ENCODE measurements around the gene VCAN. TPM values are rescaled to one million over a fixed set of nuclear protein-coding genes. Genes with fewer than 3 reads are reported as not detected.

Gene VCAN
- total and polyA plus RNA-seq, 2 donors (not counting 1 experiment from before 2014, with no cell fraction given), result 2.0 TPM; not detected in 1

GRCh38 chr5:83589786-83590185 is 118.2 kb downstream of the VCAN start:
- Histone ChIP-seq H2AFZ (ENCODE audit: insufficient read depth, low read depth, low read length, poor library complexity, severe bottlenecking) (no peak overlapping the region), H3K9ac (ENCODE audit: low read length) (no peak overlapping the region), H3K27me3 (replicated peaks in 1 of 4; ENCODE audit: control extremely low read depth in 1 of 4, control insufficient read depth in 3 of 4, insufficient read depth in 4 of 4, low read length in 3 of 4) (no peaks in the 10 kb centered on the region), H4K20me1 (ENCODE audit: control insufficient read depth, insufficient read depth, low read length, poor library complexity, severe bottlenecking) (no peaks in the 10 kb centered on the region), H3K4me2 (replicated peaks; ENCODE audit: low read depth, low read length, poor library complexity, severe bottlenecking) (no peak overlapping the region), H3K27ac (ENCODE audit: low read length in 2 of 2) (no peak overlapping the region), H3K9me3 (ENCODE audit: control extremely low read depth in 1 of 3, control insufficient read depth in 2 of 3, insufficient read depth in 1 of 3, low read length in 2 of 3) (no peaks in the 10 kb centered on the region), H3K4me1 (ENCODE audit: control insufficient read depth in 2 of 2, insufficient read depth in 2 of 2, low read length in 2 of 2) (no peaks in the 10 kb centered on the region), H3K36me3 (replicated peaks in 1 of 2; ENCODE audit: control extremely low read depth in 1 of 2, control insufficient read depth in 1 of 2, extremely low read depth in 1 of 2, insufficient read depth in 2 of 2, low read length in 1 of 2) (no peaks in the 10 kb centered on the region), H3K79me2 (ENCODE audit: control insufficient read depth, insufficient read depth, low read length) (no peaks in the 10 kb centered on the region), H3K4me3 (ENCODE audit: control extremely low read depth in 1 of 5, extremely low read depth in 1 of 5, insufficient read depth in 1 of 5, low read depth in 2 of 5, low read length in 4 of 5) (no peak overlapping the region)
- intact Hi-C loops (cut with micrococcal nuclease), result no loop called here
- WGBS (ENCODE audit: insufficient coverage), result no CpG with 5 or more reads among the region's 1 CpG
- TF ChIP-seq CTCF (IDR thresholded peaks at IDR 0.05) (no peak), EZH2 (IDR thresholded peaks at IDR 0.05; ENCODE audit: borderline replicate concordance, insufficient read depth, low read depth, low read length, poor library complexity, severe bottlenecking) (no peak)
- ATAC-seq (ENCODE audit: low read depth), result no peak
- H3K4me1 Mint-ChIP-seq, result no peaks in the 10 kb centered on the region
- ChIA-PET POLR2A (no interaction called here), CTCF (no interaction called here)
- no peaks in the 10 kb centered on the region for H3K27me3 Mint-ChIP-seq
- no peak overlapping the region for H3K4me3 Mint-ChIP-seq
- no peak for DNase-seq
- H3K9me3 Mint-ChIP-seq (ENCODE audit: insufficient read depth), result no peaks in the 10 kb centered on the region
- H3K27ac Mint-ChIP-seq, result no peak overlapping the region

- no peak overlapping the region for H3K27ac Mint-ChIP-seq
These were observed 119.4 kb downstream of the VCAN start for GRCh38 chr5:83590966-83591365.

More at GRCh38 chr5:83590966-83591365, 119.4 kb downstream of the VCAN start:
- Histone ChIP-seq H3K9ac (ENCODE audit: low read length) (no peak overlapping the region), H3K4me1 (ENCODE audit: control insufficient read depth in 2 of 2, insufficient read depth in 2 of 2, low read length in 2 of 2) (no peaks in the 10 kb centered on the region), H3K9me3 (ENCODE audit: control extremely low read depth in 1 of 3, control insufficient read depth in 2 of 3, insufficient read depth in 1 of 3, low read length in 2 of 3) (no peaks in the 10 kb centered on the region), H3K4me3 (ENCODE audit: control extremely low read depth in 1 of 5, extremely low read depth in 1 of 5, insufficient read depth in 1 of 5, low read depth in 2 of 5, low read length in 4 of 5) (no peak overlapping the region), H2AFZ (ENCODE audit: insufficient read depth, low read depth, low read length, poor library complexity, severe bottlenecking) (no peak overlapping the region), H3K27ac (ENCODE audit: low read length in 2 of 2) (no peak overlapping the region), H3K27me3 (replicated peaks in 1 of 4; ENCODE audit: control extremely low read depth in 1 of 4, control insufficient read depth in 3 of 4, insufficient read depth in 4 of 4, low read length in 3 of 4) (no peaks in the 10 kb centered on the region), H3K4me2 (replicated peaks; ENCODE audit: low read depth, low read length, poor library complexity, severe bottlenecking) (no peak overlapping the region), H3K79me2 (ENCODE audit: control insufficient read depth, insufficient read depth, low read length) (no peaks in the 10 kb centered on the region), H4K20me1 (ENCODE audit: control insufficient read depth, insufficient read depth, low read length, poor library complexity, severe bottlenecking) (no peaks in the 10 kb centered on the region), H3K36me3 (replicated peaks in 1 of 2; ENCODE audit: control extremely low read depth in 1 of 2, control insufficient read depth in 1 of 2, extremely low read depth in 1 of 2, insufficient read depth in 2 of 2, low read length in 1 of 2) (no peaks in the 10 kb centered on the region)
- no peaks in the 10 kb centered on the region for H3K4me1 Mint-ChIP-seq
- POLR2A ChIA-PET, result no interaction called here
- intact Hi-C loops (cut with micrococcal nuclease), result no loop called here
- TF ChIP-seq EZH2 (IDR thresholded peaks at IDR 0.05; ENCODE audit: borderline replicate concordance, insufficient read depth, low read depth, low read length, poor library complexity, severe bottlenecking) (no peak), CTCF (IDR thresholded peaks at IDR 0.05) (no peak)
- H3K9me3 Mint-ChIP-seq (ENCODE audit: insufficient read depth), result no peaks in the 10 kb centered on the region
- CTCF ChIA-PET, result no interaction called here
- no peak for DNase-seq
- WGBS (ENCODE audit: insufficient coverage), result 100% methylated on average over 2 of the region's 4 CpGs
- no peak overlapping the region for H3K4me3 Mint-ChIP-seq
- H3K27me3 Mint-ChIP-seq, result no peaks in the 10 kb centered on the region
- no peak for ATAC-seq (ENCODE audit: low read depth)

All from B cell (primary cell).